GM21786 (cell line): ENCODE data around the gene FMNL1.
"Not testable (repeated sequence)": the region's sequence is repeated elsewhere in the genome, so short reads cannot be mapped to it uniquely, and the experiment has no call there.

Source experiments
- ATAC-seq: cut with Tn5 transposase; IDR thresholded peaks from one replicate; pipeline ENCODE4 v1.9.1; 2021; ENCODE audit not compliant: unreplicated experiment

Gene FMNL1, protein sequence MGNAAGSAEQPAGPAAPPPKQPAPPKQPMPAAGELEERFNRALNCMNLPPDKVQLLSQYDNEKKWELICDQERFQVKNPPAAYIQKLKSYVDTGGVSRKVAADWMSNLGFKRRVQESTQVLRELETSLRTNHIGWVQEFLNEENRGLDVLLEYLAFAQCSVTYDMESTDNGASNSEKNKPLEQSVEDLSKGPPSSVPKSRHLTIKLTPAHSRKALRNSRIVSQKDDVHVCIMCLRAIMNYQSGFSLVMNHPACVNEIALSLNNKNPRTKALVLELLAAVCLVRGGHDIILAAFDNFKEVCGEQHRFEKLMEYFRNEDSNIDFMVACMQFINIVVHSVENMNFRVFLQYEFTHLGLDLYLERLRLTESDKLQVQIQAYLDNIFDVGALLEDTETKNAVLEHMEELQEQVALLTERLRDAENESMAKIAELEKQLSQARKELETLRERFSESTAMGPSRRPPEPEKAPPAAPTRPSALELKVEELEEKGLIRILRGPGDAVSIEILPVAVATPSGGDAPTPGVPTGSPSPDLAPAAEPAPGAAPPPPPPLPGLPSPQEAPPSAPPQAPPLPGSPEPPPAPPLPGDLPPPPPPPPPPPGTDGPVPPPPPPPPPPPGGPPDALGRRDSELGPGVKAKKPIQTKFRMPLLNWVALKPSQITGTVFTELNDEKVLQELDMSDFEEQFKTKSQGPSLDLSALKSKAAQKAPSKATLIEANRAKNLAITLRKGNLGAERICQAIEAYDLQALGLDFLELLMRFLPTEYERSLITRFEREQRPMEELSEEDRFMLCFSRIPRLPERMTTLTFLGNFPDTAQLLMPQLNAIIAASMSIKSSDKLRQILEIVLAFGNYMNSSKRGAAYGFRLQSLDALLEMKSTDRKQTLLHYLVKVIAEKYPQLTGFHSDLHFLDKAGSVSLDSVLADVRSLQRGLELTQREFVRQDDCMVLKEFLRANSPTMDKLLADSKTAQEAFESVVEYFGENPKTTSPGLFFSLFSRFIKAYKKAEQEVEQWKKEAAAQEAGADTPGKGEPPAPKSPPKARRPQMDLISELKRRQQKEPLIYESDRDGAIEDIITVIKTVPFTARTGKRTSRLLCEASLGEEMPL

DNA sequence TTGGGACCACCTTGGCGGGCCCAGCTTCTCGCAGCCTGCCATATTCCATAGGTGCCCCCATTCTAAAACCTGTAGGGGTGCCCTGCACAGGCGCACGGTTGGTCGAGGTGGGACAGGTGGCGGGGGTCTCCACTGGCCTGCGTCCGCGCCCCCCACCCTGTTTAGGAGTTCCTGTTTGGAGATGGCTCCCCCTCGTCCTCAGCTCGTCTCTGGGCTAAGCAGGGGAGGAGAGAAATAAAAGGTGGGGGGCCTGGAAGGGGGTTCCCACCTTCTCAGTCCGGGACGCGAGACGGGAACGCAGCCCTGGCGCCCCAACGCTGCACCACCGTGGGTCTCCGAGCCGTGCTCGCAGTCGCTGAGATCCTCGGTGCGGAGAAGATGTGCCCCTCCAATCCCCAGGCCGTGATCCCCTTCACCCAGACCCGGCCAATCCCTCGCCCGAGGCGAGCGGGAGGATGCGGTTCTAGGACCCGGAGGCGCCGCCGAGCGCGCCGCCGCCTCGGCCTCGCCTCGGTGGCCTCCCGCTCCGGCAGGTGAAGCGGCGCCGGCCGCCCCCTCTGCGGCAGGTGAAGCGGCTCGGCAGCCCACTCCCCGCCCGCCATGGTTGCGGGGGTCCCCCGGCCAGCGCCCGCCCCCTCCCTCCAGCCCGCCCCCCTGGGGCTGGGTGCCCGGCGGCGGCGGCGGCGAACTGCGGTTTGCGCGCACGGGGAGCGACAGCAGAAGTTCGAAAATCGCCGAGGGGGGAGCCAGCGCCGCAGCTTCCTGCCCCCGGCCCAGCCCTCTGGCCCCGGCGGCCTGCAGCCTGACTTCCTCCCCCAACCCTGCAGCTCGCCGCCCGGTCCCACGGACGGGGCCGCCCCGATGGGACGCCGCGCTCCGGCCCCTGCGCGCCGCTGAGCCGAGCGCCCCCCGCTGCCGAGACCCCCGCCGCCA, at the start of gene FMNL1:
Gene FMNL1 (plus strand): TSS at position 805 of the 933 bp plus-strand sequence. CDS start 240 bp downstream, outside the sequence.
- ATAC-seq = no peak

DNA sequence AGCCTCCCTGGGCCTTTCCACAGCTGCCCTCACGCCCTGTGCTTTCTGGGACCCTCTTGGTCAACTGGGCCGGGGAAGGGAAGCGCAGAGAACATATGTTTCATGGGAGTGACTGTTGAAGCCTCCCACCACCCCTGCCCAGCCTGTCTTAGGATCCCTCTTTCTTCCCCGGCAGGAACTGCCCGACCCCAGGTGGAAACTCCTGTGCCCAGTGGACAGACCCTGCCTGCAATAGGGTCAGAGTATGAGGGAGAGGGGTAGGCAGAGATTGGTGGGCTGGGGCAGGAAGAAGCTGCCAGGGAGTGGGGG, 49.5 kb upstream of the FMNL1 start:
- ATAC-seq = no peak

DNA sequence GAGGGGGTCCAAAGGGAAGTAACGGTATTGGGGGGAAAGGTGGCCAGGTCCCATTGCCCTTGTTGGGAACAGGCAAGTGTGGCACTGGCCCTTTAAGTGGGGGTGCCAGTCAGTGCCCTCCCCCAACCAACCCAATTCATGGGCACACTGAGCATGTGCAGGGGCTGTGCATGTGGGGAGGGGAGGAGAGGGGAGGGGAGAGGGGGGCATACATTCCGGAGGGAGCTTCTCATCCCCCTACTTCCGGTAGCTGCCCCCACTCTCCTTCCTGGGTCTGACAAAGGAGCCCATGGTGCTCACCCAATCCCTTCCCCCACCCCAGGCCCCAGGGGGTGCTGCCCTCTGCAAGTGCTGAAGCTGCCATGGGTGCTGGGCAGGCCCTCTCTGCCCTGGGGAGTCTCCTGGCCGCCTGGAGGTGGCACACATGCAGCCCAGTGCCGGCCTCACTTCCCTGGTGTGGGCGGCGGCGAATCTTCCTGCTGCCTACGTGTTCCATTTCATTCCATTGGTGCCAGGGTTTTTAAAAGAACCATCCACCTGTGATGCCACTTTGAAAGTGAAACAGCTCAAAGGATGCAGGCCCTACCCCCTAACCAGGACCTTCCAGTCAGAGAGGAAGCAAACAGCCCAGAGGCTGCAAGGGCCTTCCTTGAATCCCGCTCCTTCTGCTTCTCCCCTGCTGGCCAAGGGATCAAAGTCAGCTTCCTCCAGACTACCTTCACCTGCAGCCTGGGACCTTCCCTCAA, 49.0 kb upstream of the FMNL1 start:
- ATAC-seq = no peak

DNA sequence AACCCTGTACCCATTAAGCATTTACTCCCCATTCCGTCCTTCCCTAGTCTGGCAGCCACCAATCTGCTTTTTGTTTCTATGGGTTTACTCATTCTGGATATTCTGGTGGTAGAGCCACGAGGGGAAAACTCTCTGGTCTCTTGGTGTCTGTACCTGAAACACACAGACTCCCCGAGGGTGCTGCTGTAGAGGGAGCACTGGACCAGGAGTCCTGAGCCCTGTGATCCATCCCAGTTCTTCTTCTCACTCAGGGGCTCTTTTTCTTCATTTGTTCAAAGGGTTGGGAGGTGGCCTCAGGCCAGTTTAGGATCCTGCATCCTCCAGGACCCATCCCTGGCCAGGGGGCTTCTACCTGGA, 45.9 kb upstream of the FMNL1 start:
- no peak for ATAC-seq

DNA sequence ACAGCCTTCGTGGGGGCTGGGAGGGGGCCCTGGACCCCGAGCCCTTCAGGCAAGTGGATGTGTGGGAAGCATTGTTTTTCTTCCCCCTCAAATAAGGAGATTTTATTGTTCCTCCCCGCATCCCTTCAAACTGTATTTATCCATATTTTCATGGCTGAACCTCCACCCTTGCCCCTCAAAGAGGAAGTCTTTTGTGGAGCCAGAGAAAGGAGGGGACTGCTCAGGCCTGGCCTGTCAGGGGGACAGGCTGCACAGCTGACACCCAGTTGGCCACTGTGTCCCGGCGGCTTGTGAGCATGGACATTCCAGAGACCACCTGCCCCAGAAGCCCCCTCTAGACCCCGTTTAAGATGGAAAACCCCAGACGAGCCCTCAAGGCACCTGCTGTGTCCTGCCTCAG, 44.1 kb upstream of the FMNL1 start:
- ATAC-seq = no peak

DNA sequence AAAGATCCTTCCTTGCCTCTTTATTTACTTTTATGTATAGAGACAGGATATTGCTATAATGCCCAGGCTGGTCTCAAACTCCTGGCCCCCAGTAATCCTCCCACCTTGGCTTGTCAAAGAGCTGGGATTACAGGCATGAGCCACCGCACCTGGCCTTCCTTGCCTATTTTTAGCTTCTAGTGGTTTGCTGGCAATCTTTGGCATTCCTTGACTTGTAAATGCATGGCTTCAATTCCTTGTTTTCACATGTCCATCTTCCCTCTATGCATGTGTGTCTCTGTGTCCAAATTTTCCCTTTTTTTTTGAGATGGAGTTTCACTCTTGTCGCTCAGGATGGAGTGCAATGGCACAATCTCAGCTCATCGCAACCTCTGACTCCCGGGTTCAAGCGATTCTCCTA, 37.5 kb upstream of the FMNL1 start:
- no peak for ATAC-seq

DNA sequence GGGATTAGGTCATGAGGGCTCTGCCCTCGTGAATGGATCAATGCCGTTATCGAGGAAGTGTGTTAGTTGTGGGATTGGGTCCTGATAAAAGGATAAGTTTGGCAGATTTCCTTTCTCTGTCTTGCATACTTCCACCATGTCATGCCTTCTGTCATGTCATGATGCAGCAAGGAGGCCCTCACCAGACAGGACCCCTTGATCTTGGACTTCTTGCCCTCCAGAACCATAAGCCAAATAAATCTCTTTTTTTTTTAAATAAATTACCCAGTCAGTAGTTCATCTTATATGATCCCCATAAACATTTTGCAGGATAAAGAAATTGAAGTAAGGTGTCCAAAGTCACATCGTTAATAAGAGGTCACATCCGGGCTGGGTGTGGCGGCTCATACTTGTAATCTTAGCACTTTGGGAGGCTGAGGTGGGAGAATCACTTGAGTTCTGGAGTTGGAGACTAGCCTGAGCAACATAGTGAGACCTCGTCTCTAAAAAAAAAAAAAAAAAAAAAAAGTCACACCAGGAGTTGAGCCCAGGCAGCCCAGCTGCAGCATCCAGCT, 34.8 kb upstream of the FMNL1 start:
- no peak for ATAC-seq

DNA sequence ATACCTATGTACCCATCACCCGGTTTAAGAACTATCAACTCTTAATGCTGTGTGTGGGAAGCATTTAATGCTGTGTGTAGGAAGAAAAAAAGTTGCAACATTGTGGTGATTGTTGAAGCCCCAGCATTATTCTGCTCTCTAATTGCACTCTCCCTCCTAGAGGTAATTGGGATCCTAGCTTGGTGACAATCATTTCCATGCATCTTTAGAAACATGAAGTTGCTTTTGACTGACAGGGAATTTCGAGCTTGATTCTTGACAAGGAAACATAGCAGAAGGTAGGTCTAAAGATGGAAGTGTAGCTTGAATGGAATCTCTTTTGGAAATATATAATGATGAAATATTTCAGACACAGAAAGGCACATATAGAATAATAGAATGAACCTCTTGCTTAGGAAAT, 32.7 kb upstream of the FMNL1 start:
- no peak for ATAC-seq

DNA sequence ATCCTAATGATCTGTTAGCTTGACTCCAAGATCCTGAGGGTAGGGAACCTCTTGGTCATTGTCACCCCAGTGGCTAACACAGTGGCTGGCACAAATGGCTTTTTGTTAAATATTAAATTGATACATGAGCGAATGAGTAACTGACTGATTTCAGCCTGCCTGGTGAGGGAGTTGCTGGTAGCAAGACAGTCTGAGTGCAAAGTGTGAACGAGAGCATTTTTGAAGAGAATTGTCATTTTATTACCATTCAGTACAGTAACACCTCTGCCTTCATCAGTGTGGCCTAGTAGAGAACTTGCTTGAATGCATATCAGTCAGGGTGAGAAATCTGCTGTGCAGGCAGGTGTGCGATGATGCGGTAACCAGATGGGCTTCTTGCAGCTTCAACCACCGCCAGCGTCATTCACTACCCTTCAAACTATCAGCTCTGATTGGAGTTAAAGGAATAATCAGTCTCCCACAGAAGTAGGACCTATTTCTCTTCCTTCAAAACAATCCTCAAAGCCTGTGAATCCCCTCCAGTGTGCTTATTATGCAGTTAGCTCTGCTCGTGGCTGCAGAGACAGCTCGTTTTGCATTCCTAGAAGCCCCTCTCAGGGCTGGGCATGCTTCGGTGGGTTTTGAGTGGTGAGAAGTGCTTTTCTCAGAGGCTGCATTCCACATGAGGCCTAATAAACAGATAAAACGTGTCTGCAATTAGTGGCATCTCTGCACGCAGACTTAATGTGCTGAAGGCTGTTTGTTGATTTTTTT, 31.0 kb upstream of the FMNL1 start:
- ATAC-seq = no peak

DNA sequence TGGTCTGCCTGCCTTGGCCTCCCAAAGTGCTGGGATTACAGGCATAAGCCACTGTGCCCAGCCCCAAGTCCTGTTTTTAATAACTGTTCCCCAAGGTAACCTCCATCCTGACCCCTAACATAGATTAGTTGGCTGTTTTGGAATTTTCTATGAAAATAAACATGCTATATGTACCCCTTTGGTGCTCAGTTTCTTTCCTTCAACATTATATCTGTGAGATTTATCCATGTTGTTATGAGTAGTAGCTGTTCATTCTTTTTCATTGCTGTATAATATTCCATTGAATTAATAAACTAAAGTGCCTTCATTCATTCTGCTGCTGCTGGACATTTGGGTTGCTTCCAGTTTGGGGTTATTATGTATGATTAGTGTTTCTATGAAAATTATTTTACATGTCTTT, 26.3 kb upstream of the FMNL1 start:
- no peak for ATAC-seq

DNA sequence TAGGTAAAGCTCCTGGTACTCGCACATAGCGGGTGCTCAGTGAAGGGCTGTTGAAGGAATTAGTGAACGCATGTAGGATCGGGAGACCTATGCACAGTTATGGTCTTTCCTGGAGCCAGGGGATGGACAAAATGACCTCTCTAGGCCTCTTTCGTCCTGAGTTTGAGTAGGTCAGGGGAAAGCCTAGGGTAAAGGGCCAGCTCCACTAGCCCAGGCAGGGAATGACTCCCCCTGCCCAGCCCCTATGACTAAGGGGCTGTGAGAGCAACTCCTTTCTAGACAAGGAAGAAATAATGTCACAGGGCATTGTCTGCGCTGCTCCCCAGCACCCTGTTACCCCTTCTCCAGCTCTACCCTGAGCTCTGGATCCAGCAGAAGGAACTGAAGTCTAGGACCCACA, 24.6 kb upstream of the FMNL1 start:
- no peak for ATAC-seq

DNA sequence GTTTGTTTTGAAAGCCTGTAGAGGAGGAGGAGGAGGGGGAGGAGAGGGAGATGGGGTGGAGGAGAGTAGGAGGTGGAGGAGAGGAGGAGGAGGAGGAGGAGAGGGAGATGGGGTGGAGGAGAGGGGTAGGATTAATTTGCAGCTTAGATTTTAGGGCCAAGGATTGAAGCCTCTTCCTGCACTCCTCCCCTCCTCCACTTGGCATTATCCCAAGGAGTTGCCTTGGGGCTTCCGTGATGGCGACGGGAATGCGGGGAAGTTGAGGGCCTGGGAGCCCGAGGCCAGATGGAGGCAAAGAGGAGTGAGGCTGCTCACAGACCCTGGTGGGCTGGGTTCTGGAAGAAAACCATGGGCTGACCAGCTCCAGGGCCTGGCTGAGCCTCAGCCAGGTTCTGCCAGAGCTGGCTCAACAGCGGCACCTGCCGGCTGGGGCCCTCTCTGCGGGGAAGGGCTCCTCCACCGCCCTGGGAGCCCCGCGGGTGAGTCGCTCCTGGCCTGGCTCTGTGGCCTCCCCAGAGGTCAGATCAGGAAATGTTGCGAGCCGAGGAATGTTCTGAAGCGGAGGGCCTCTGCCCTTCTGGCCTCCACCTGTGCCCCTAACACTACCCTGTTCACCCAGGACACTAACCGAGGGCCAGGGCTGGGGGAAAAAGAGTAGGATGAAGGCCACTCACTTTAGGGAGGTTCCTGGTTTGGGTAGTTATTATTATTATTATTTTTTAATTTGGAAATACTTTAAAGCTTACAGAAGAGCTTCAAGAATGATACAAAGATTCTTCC, 23.9 kb upstream of the FMNL1 start:
- no peak for ATAC-seq

DNA sequence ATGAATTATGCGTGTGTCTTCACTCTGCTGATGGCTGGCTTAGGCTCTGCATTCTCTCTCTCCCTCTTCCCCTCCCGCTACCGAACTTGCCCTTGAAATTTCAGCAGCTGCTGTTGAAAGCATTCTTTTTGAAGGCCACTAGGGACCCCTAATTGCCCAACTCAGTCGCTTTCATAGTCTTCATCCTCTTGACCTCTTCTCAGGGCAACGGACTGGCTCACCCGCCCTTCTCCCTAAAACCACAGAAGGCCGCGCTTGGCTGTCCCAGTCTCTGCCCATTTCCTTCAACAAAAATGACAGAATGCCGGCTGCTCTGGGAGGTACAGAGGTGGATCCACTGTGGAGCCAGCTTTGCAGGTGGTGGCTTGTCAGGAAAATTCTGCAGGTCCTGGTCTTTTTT, 21.0 kb upstream of the FMNL1 start:
- no peak for ATAC-seq

DNA sequence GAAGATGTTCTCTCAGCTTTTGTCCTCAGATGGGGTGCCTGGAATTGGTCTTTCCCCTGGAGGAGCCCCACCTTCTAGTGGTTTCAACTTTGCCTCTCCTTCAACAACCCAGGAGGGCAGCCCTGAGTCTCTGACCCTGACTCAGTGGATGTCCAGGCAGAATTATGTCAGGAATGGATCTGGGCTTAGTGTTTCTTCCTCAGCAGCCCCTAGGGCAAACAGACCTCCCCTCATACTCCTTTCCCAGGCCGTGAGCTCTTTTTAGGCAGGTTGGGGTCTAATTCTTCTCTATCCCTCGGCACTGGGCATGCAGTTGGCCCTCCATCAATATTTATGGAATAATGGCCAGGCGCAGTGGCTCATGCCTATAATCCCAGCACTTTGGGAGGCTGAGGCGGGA, 20.2 kb upstream of the FMNL1 start:
- ATAC-seq = no peak

DNA sequence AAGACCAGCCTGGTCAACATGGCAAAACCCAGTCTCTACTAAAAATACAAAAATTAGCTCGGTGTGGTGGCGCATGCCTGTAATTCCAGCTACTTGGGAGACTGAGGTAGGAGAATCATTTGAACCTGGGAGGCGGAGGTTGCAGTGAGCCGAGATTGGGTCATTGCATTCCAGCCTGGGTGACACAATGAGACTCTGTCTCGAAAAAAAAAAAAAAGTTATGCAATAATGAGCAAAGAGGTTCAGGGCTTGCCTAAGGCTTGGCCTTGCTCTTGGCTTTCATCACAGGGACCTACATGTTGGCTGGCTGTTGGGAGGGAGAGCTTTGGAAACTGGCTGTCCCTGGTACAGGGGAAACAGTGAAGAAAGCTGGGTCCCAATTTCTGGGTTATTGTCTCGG, 19.8 kb upstream of the FMNL1 start:
- not testable (repeated sequence) for ATAC-seq

DNA sequence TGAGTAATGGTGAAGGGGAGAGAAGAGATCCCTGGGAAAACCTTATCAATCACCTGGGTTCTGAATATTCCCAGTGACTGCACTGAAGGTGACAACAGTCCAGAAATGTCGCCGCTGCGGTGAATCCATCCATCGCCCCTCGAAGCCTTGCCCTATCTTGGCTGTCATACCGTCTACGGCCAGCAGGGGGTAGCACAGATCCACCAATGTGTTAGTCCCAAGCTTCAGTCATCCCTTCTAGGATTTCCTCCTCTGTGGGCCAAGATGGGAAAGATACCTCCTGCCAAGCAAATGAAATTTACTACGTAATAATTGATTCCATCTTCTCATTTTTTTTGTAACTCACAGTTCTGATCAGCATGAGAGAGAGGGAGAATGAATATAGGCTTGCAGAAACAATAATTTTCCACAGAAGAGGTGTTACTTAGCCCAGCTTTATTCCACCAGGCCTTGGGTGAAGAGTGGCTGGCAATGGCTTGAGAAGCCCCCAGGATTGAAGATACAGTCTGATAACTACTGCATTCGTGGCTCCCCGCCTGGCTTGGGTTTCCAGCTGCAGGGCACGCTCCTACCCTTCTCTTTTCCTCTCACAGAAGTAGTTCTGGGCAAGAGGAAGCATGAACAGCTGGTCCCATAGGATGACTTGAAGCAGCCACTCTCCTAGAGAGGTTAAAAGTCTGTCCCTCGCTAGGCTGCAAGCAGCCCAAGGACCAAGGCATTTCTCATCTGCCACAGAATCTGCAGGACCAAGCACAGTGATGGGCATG, 2.6 kb upstream of the FMNL1 start:
- no peak for ATAC-seq

DNA sequence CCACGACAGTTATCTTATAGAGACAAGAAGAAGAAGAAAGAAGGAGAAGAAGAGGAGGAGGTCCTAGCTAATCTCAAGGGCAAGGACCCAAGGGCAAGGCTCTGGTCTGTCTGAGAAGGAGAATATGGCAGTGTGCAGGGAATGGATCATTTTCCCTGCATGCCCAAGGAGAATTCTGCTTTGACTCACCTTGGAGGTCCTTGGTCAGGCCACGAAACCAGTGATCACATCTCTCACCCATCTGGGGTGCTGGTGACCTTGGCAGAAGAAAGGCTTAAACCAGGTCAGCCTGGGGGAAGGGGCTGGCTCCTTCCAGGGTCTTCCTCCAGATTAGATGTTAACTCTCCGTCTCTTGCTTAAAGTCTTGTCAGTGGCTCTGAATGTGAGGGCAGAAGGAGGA, 1.6 kb upstream of the FMNL1 start:
- no peak for ATAC-seq

DNA sequence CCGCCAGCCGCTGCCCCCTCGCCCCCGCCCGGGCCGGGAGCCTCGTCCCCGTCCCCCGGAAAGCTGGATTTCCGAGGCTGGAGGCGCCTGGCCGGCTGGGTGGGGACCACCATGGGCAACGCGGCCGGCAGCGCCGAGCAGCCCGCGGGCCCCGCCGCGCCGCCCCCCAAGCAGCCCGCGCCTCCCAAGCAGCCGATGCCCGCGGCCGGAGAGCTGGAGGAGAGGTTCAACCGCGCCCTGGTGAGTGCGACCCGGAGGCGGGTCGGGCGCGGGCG, 266 bp downstream of the FMNL1 start:
- no peak for ATAC-seq
